ENCODE results near the gene ZC3H7A.

Gene ZC3H7A

GRCh38 chr16:11706180-11706742 is 90.8 kb downstream of the ZC3H7A start:
- DNase-seq (ENCODE audit: low read depth in 2 of 2): no peak

- no peak for DNase-seq (ENCODE audit: low read depth in 2 of 2)
These were observed 91.6 kb downstream of the ZC3H7A start for GRCh38 chr16:11705311-11706025.

Data from stimulated activated CD8-positive, alpha-beta memory T cell treated with anti-CD3 and anti-CD28 coated beads, Interleukin-2, amount 100 ng/mL, for 1 hour (primary cell).